SJSA1 (cell line): Measurements from ENCODE around the gene TUBGCP6. TPM values are rescaled to one million over a fixed set of nuclear protein-coding genes. Genes with fewer than 3 reads are reported as not detected.
"Not testable (repeated sequence)": the region's sequence is repeated elsewhere in the genome, so short reads cannot be mapped to it uniquely, and the experiment has no call there.

Experiments used
- DNase-seq, 2 experiments: peaks; one replicate each; pipeline ENCODE4 v3.0.0-alpha.2; 2015 to 2020; ENCODE audit warnings: low spot score in 2 of 2, low read depth in 1 of 2
- H3K27ac ChIP-seq: fragments of 250-450 bp; sonication (Bioruptor Pico); 2 replicates; pipeline ENCODE4 v1.5.1; 2020; ENCODE audit warnings: mild to moderate bottlenecking, moderate library complexity
- H3K27me3 ChIP-seq: fragments of 250-450 bp; sonication (Bioruptor Pico); replicated peaks from 2 replicates; pipeline ENCODE4 v1.5.1; 2020; ENCODE audit warnings: mild to moderate bottlenecking, moderate library complexity
- H3K36me3 ChIP-seq: fragments of 250-450 bp; sonication (Bioruptor Pico); 2 replicates; pipeline ENCODE4 v1.5.1; 2020; ENCODE audit warnings: mild to moderate bottlenecking
- H3K4me1 ChIP-seq: fragments of 250-450 bp; sonication (Bioruptor Pico); replicated peaks from 2 replicates; pipeline ENCODE4 v1.6.1; 2021; ENCODE audit warnings: mild to moderate bottlenecking
- H3K4me3 ChIP-seq: fragments of 250-450 bp; sonication (Bioruptor Pico); 2 replicates; pipeline ENCODE4 v1.5.1; 2020; ENCODE audit warnings: mild to moderate bottlenecking
- H3K9me3 ChIP-seq: fragments of 250-450 bp; sonication (Bioruptor Pico); replicated peaks from 2 replicates; pipeline ENCODE4 v1.5.1; 2020; ENCODE audit warnings: mild to moderate bottlenecking
- total RNA-seq: library from RNA; depleted of rRNA; stranded (reverse); fragments of >200 nt; shearing (Covaris generic); gene quantifications from 2 replicates; pipeline ENCODE4 v1.2.3, GENCODE V29; 2014

Gene TUBGCP6
- total RNA-seq, 1 experiment from 2014 or later = 17.4 TPM

DNA sequence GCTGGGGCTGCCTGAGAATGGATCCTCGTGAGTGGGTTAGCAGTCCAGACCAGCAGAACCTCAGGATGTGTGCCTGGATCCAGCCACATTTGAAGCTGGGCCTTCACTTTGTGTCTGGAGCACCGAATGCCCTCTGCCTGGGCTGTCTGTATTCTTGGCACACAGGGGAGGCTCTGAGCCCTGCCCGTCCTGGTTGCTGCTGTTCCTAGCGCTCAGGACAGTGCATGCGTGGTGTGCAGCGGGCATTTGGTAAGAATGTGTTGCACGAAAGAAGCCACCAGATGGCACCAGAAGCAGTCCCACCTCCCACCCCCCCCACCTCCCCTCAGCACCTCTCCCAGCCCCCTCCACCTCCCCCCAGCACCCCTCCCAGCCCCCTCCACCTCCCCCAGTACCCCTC, 29.5 kb upstream of the TUBGCP6 start:
- H3K27ac ChIP-seq = no peak overlapping the region
- H3K4me1 ChIP-seq = peaks cover 14% of the 10 kb centered on the region
- H3K9me3 ChIP-seq = no peaks in the 10 kb centered on the region
- H3K36me3 ChIP-seq = peaks cover 47% of the 10 kb centered on the region
- no peak overlapping the region for H3K4me3 ChIP-seq
- peaks cover 17% of the 10 kb centered on the region for H3K27me3 ChIP-seq
- DNase-seq = no peak

- H3K4me1 ChIP-seq = peaks cover 14% of the 10 kb centered on the region
- H3K27ac ChIP-seq, H3K9me3 ChIP-seq, H3K4me3 ChIP-seq, DNase-seq: not testable (repeated sequence)
- peaks cover 41% of the 10 kb centered on the region for H3K36me3 ChIP-seq
- H3K27me3 ChIP-seq = peaks cover 23% of the 10 kb centered on the region
Observed at GRCh38 chr22:50273781-50274180, 29.0 kb upstream of the TUBGCP6 start.

DNA sequence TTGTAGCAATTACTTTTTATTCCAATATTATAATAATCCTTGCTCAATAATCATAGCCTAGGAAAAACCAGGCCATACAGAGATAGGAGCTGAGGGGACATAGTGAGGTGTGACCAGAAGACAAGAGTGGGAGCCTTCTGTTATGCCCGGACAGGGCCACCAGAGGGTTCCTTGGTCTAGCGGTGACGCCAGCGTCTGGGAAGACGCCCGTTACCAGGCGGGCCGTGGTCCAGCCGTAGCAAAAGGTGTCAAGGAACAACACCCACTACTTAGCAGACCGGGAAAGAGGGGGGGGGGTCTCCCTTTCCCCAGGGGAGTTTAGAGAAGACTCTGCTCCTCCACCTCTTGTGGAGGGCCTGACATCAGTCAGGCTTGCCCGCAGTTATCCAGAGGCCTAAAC, 28.5 kb upstream of the TUBGCP6 start:
- not testable (repeated sequence) for DNase-seq, H3K9me3 ChIP-seq, H3K27ac ChIP-seq, H3K4me3 ChIP-seq
- peaks cover 37% of the 10 kb centered on the region for H3K36me3 ChIP-seq
- peaks cover 14% of the 10 kb centered on the region for H3K4me1 ChIP-seq
- peaks cover 26% of the 10 kb centered on the region for H3K27me3 ChIP-seq

DNA sequence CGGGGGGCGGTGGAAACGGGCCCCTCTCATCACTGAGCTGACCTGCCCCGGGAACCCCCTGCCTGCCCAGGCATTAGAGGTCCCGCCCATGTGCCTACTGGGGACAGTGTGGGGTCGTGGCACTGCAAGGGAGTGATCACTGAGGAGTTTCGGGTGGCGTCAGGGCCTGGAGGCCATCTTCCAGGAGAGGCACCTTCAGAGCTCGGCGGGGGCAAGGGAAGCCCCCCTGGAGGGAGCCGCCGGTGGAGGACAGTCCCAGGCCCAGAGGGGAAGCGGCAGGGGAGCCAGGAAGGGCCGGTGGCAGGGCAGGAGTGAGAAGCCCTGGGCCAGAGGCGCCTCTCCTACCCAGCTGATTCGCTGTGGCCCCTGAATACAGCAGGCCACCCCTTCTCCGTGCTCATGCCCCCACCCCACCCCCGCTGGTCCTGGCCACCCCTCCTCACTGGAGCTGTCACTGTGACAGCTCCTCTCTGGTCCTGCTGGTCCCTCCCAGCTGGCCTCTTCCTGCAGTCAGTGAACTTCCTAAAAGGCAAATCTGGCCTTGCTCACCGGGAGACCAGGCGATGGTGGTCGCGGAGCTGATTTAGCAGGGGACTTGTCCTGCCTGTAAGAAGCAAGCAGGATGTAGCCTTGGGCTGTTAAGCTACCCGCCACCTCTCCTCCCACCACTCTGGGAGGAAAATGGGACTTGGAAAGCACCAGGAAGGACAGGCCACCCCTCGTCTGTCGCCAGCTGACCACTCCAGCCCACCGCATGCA, 27.4 kb upstream of the TUBGCP6 start:
- Histone ChIP-seq H3K4me1 (peaks cover 14% of the 10 kb centered on the region), H3K27me3 (peaks cover 32% of the 10 kb centered on the region), H3K4me3 (no peak overlapping the region), H3K36me3 (peaks cover 26% of the 10 kb centered on the region), H3K9me3 (peaks cover 2% of the 10 kb centered on the region; the same call in 1 of the 2 replicates), H3K27ac (no peak overlapping the region)
- DNase-seq = no peak

- Histone ChIP-seq H3K36me3 (peaks cover 19% of the 10 kb centered on the region), H3K9me3 (peaks cover 8% of the 10 kb centered on the region), H3K27me3 (peaks cover 32% of the 10 kb centered on the region), H3K27ac (no peak overlapping the region), H3K4me1 (peaks cover 14% of the 10 kb centered on the region), H3K4me3 (no peak overlapping the region; the same call in 1 of the 2 replicates)
- DNase-seq = peak; percentile 52 to 71
Observed at GRCh38 chr22:50271519-50271970, 26.7 kb upstream of the TUBGCP6 start.

GRCh38 chr22:50270666-50271394, 26.0 kb upstream of the TUBGCP6 start:
- Histone ChIP-seq H3K4me1 (peaks cover 14% of the 10 kb centered on the region), H3K27me3 (peaks cover 32% of the 10 kb centered on the region), H3K27ac (no peak overlapping the region), H3K4me3 (peak overlapping the region; percentile 33), H3K9me3 (peaks cover 9% of the 10 kb centered on the region), H3K36me3 (peaks cover 14% of the 10 kb centered on the region)
- DNase-seq = peak; percentile 67 to 77

- Histone ChIP-seq H3K27me3 (peaks cover 32% of the 10 kb centered on the region), H3K9me3 (peaks cover 9% of the 10 kb centered on the region), H3K27ac (no peak within 1 kb of the TSS), H3K4me1 (peaks cover 14% of the 10 kb centered on the region), H3K4me3 (peak within 1 kb of the TSS; percentile 33), H3K36me3 (peaks cover 7% of the 10 kb centered on the region)
- no peak for DNase-seq
Observed at GRCh38 chr22:50269970-50270665, 25.3 kb upstream of the TUBGCP6 start, which contains the start of gene MAPK11. Gene MAPK11, minus strand, starts transcription at chr22:50270380. Its CDS starts 88 bp downstream, at chr22:50270292.

DNA sequence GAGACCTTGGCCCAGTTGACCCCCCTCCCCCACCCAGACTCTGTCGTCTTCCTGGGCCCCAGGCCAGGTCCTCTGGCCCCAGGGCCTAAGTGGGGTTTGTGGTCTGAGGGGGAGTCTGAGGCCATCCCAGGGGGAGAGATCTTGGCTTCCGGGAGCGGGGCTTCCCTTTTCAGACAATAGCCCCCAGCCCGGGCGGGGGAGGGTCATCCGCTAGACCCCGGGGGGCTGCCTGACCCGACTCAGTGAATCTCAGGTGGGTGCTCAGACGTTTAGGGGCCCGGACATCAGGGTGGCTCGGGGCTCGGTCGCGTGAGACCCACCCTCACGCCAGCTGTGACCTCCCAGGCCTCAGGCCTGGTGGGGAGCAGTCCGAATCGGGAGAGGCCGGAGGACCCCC, 24.7 kb upstream of the TUBGCP6 start:
- no peak for DNase-seq
- Histone ChIP-seq H3K36me3 (peaks cover 4% of the 10 kb centered on the region), H3K9me3 (peaks cover 9% of the 10 kb centered on the region), H3K27ac (no peak overlapping the region), H3K4me1 (peaks cover 14% of the 10 kb centered on the region), H3K27me3 (peaks cover 32% of the 10 kb centered on the region), H3K4me3 (no peak overlapping the region; the same call in 1 of the 2 replicates)

- H3K9me3 ChIP-seq = peaks cover 9% of the 10 kb centered on the region
- H3K36me3 ChIP-seq = no peaks in the 10 kb centered on the region
- DNase-seq = no peak
Observed at GRCh38 chr22:50268655-50269113, 23.9 kb upstream of the TUBGCP6 start.

DNA sequence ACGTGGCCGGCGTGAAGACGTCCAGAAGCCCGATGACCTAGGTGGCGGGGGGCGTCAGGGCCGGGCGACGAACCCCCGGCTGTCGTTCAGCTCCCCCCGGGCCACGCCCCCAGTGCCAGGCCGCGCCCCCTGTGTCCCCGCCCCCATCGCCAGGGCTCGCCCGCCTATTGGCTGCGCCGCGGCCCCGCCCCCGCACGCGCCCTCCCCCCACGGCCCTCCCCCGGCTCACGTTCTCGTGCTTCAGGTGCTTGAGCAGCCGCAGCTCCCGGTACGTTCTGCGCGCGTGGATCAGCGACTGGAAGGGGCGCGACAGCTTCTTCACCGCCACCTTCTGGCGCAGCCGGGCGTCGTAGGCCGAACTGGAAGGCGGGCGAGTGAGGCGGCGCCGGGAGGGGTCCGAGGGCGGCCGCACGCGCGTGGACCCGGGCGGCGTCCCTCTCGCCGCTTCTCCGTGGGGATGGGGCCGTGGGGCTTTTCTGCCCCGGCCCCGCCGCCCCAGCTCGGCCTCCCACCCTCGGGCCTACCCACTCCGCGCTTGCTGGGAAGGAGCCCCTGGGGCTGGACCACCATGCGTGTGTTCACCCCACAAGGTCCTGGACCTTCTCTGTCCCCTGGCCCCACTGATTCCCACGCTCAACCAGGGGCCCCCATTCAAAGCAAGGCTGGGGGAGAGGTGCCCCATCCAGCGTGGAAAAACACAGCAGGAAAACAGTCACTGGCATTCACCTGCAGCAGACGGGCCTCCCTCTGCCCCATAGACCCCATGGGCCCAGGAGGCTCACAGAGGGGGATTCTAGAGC, 23.0 kb upstream of the TUBGCP6 start:
- H3K27ac ChIP-seq = no peak overlapping the region
- peaks cover 14% of the 10 kb centered on the region for H3K4me1 ChIP-seq
- no peak overlapping the region for H3K4me3 ChIP-seq
- no peak for DNase-seq
- peaks cover 9% of the 10 kb centered on the region for H3K9me3 ChIP-seq
- H3K36me3 ChIP-seq = no peaks in the 10 kb centered on the region
- peaks cover 36% of the 10 kb centered on the region for H3K27me3 ChIP-seq

More at GRCh38 chr22:50268655-50269113, 23.9 kb upstream of the TUBGCP6 start:
- peaks cover 14% of the 10 kb centered on the region for H3K4me1 ChIP-seq
- peaks cover 32% of the 10 kb centered on the region for H3K27me3 ChIP-seq
- H3K4me3 ChIP-seq = no peak overlapping the region
- H3K27ac ChIP-seq = no peak overlapping the region

DNA sequence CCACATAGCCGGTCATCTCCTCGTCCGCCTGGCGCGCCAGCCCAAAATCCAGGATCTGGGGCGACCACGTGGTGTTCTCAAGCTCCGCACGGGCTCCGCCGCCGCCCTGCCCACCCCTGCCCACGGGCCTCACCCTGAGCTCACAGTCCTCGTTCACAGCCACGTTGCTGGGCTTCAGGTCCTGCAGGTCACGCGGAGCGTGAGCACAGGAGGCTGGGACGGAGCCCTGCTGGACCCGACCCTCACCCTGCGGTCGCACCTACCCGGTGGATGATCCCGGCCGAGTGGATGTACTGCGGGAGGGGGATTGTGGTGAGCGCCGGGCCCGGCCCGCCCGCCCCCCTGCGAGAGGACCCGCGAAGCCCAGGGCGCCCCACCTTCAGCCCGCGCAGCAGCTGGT, 22.2 kb upstream of the TUBGCP6 start:
- H3K9me3 ChIP-seq = peaks cover 9% of the 10 kb centered on the region
- H3K4me1 ChIP-seq = peaks cover 14% of the 10 kb centered on the region
- no peak for DNase-seq
- peaks cover 44% of the 10 kb centered on the region for H3K27me3 ChIP-seq
- no peak overlapping the region for H3K27ac ChIP-seq
- no peak overlapping the region for H3K4me3 ChIP-seq
- no peaks in the 10 kb centered on the region for H3K36me3 ChIP-seq

DNA sequence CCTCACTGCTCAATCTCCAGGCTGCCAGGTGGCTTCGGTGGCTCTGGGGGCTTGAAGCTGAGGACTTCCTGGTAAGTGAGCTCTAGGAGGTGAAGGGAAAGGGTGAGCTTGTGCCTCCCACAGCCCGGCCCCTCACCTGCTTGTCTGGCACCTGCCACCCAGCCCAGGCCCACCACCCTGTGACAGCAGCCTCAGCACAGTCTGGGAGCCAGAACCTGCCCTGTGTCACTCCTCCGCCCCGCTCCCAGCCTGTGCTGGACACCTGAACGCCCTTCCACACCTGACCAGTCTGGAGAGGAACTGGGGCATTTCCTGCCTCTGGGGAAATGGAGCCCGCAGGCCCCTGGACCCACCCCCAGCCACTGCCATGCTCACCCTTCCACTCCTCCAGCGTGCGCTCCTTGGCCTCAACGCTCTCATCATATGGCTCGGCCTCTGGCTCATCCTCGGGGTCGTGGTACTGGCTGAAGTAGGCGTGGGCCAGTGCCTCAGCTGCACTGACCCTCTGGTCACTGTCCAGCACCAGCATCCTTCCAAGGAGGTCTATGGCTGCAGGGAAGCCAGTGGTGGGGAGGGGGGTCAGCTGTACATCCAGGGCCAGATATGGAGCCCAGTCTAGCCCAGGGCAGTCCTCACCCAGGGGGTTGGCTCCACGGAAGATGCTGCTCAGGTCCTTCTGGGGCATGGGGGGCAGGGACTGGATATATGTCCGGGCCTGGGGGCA, 20.3 kb upstream of the TUBGCP6 start:
- Histone ChIP-seq H3K9me3 (peaks cover 9% of the 10 kb centered on the region), H3K27me3 (peaks cover 41% of the 10 kb centered on the region), H3K27ac (no peak overlapping the region), H3K4me1 (peaks cover 11% of the 10 kb centered on the region), H3K4me3 (no peak overlapping the region), H3K36me3 (no peaks in the 10 kb centered on the region)
- no peak for DNase-seq
